ENCODE results near the gene OR5H1. TPM values are rescaled to one million over a fixed set of nuclear protein-coding genes. Genes with fewer than 3 reads are reported as not detected.

The OR5H1 gene
- not detected in 2 replicates for total RNA-seq

GRCh38 chr3:98130421-98130820 is at the start of gene OR5H1:
TSS of gene OR5H1 (plus strand) at chr3:98130721. CDS start at chr3:98132698, 1,977 bp downstream.

GRCh38 chr3:98086873-98087272 is 43.6 kb upstream of the OR5H1 start, which contains the start of gene OR5AC2:
TSS of gene OR5AC2 (plus strand) at chr3:98087173. CDS start at chr3:98087173, 0 bp downstream.

GRCh38 chr3:98147179-98147578 is 16.7 kb downstream of the OR5H1 start, which contains the start of gene OR5H14:
TSS of gene OR5H14 (plus strand) at chr3:98147479. CDS start at chr3:98149386, 1,907 bp downstream.

GRCh38 chr3:98166396-98166795 is 35.9 kb downstream of the OR5H1 start, which contains the start of gene OR5H15:
TSS of gene OR5H15 (plus strand) at chr3:98166696. CDS start at chr3:98168700, 2,004 bp downstream.

Other genes starting within 250 kb of the OR5H1 start
- 28.7 and 38.8 TPM in 2 replicates for gene RIOX2, start 158.3 kb upstream of the OR5H1 start, total RNA-seq
- not detected in 2 replicates for gene GABRR3, start 95.4 kb upstream of the OR5H1 start, total RNA-seq
- gene OR5AC2, start 43.5 kb upstream of the OR5H1 start, total RNA-seq: not detected in 2 replicates
- not detected in 2 replicates for gene OR5H14, start 16.8 kb downstream of the OR5H1 start, total RNA-seq
- gene OR5H15, start 36.0 kb downstream of the OR5H1 start, total RNA-seq: not detected in 2 replicates
- gene OR5H6, start 133.5 kb downstream of the OR5H1 start, total RNA-seq: not detected in 2 replicates
- not detected in 2 replicates for gene OR5H2, start 151.8 kb downstream of the OR5H1 start, total RNA-seq
- not detected in 2 replicates for gene OR5K4, start 223.1 kb downstream of the OR5H1 start, total RNA-seq